Memory B cell (primary cell): ENCODE results near the gene FBN1.

Experiments
- ATAC-seq: fragments of 150-1000 bp; cut with Tn5 transposase; 2 replicates; pipeline ENCODE4 v1.10.0; 2021; ENCODE audit warnings: low read depth, mild to moderate bottlenecking, moderate library complexity
- DNase-seq, 2 donors: peaks; one replicate each; pipeline ENCODE4 v3.0.0; 2022; ENCODE audit warnings: low spot score in 2 of 2
- H3K27ac Mint-ChIP-seq: one replicate; pipeline ENCODE4 v1.8.0; 2022; ENCODE audit warnings: mild to moderate bottlenecking, moderate library complexity, mixed read lengths
- H3K27me3 Mint-ChIP-seq: one replicate; pipeline ENCODE4 v1.8.0; 2022; ENCODE audit warnings: mixed read lengths
- H3K36me3 Mint-ChIP-seq: one replicate; pipeline ENCODE4 v1.8.0; 2022; ENCODE audit warnings: mild to moderate bottlenecking, mixed read lengths
- H3K4me1 Mint-ChIP-seq: one replicate; pipeline ENCODE4 v1.8.0; 2022; ENCODE audit warnings: mixed read lengths
- H3K4me3 Mint-ChIP-seq: one replicate; pipeline ENCODE4 v1.8.0; 2022; ENCODE audit warnings: mild to moderate bottlenecking, moderate library complexity, mixed read lengths
- H3K9me3 Mint-ChIP-seq: one replicate; pipeline ENCODE4 v1.8.0; 2022; ENCODE audit warnings: mixed read lengths

The FBN1 gene

DNA sequence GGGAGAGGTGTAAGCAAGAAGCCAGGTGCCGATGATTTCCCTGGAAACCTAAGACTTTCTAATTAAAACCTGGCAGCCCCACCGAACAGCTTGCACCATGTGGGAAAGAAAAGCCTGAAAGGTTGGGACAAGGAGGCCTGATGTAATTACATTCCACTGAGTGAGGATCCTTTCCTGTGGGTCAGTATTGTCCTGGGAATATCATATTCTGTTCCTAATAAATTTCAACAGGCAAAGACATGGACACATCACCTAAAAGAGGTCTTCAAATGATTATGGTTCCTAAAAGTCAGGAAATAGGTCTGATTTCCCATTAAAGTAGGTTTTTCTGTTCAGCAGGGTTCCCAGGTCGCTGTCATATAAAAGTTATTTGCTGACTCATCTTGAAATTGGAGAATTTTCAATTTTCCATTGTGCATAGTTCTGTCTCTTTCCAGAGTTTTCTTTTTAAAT is 255.8 kb downstream of the FBN1 start:
- H3K9me3 Mint-ChIP-seq, result no peaks in the 10 kb centered on the region
- no peaks in the 10 kb centered on the region for H3K4me1 Mint-ChIP-seq
- ATAC-seq (no peak), DNase-seq (no peak)
- no peak overlapping the region for H3K4me3 Mint-ChIP-seq
- no peak overlapping the region for H3K27ac Mint-ChIP-seq
- no peaks in the 10 kb centered on the region for H3K36me3 Mint-ChIP-seq
- peaks cover 9% of the 10 kb centered on the region for H3K27me3 Mint-ChIP-seq

DNA sequence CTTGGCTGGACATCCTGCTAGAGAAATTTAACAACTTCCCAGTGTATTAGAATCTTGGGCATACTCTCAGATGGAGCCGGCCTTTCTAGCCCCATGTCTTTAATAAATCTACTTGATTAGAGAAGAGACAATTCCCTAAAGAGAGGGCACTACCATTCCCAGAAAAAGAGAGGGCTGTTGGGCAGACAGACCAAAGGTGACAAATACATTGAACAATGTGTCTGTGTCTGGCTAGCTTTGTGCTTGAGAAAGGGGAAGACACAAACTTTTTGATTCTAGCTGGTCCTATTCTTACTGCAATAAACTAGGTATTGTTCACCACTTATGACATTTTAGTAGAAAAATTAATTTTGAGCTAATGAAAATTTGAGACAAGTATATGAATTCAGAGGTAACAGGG is 256.6 kb downstream of the FBN1 start:
- Mint-ChIP-seq H3K36me3 (no peaks in the 10 kb centered on the region), H3K9me3 (no peaks in the 10 kb centered on the region), H3K4me1 (no peaks in the 10 kb centered on the region), H3K27ac (no peak overlapping the region), H3K4me3 (no peak overlapping the region), H3K27me3 (peaks cover 9% of the 10 kb centered on the region)
- DNase-seq, result no peak
- ATAC-seq, result no peak

DNA sequence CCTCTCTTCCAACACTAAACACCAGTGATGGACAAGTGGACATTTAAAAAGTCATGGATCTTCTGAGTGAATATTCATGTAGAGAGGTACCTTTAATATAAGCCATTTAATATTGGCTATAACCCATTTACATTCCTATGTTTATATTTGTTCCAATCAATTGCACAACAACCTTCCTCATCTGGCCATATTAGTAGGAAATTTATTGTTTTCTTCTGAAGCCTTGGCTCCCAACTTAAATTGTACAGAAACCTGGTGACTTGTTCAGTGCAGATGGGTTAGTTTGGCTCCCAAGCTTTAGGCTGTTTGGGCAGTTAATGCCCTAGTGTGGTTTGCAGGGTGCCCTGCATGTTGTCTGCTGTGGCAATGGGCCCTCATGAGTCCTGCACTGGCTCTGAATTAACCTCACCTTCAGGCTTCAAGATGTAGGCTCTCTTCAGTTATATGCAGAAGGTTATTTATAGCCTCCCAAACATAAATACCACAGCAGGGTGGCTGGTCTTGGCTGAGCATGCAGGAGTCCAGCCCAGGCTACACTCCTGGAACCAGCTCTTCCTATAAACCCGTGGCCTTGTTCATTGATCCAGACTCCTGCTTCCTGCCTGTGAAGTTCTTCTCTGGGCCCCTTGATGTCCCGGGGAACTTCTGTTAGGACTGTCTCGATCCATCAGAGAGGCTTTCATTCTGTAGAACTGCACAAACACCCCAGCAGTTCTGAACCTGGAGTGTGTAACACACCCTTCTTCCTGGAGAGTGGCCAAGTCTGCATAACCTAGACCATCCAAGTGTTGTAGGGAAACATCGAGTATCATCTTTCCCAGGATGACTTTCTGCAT is 257.3 kb downstream of the FBN1 start:
- ATAC-seq (no peak), DNase-seq (no peak)
- Mint-ChIP-seq H3K27ac (no peak overlapping the region), H3K27me3 (peaks cover 11% of the 10 kb centered on the region), H3K9me3 (no peaks in the 10 kb centered on the region), H3K36me3 (no peaks in the 10 kb centered on the region), H3K4me3 (no peak overlapping the region), H3K4me1 (no peaks in the 10 kb centered on the region)

DNA sequence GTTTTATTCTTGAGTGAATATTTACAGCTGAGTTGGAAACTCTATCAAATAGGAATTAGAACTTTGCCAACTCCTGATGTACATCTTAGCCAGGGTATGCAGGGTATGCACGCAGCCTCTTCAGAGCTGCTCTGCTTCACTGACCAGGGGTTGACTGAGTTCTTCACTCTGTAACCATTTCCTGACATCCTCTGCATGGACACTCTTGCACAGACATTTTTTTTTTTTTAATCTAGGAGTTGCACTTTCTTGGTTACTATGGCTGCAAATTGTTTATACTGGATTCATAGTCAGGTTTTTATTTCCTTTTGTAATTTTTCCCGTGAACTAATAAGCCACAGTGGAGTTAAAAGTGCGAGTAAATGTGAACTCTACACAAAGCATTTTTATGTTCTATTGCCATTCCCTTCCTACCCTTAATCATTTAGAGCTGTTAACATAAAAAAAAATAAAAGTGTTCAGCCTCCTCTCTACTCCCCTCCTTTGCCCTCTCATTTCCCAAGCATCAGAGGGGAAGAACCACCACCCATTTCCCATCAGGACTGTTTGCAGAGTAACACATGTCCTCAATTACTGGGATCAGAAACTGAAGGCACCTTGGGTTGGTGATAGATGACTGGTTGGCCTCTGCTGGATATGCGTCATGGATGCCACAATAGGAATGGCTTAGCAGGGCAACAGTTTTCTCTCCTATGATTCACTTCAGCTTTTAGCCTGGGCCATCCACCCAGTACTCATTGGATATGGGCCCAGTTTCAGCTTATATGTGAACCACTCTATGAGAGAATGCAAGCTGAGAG is 260.3 kb downstream of the FBN1 start:
- Mint-ChIP-seq H3K4me3 (no peak overlapping the region), H3K36me3 (no peaks in the 10 kb centered on the region), H3K9me3 (no peaks in the 10 kb centered on the region), H3K27me3 (peaks cover 9% of the 10 kb centered on the region), H3K27ac (no peak overlapping the region), H3K4me1 (no peaks in the 10 kb centered on the region)
- ATAC-seq, result no peak
- DNase-seq, result no peak

DNA sequence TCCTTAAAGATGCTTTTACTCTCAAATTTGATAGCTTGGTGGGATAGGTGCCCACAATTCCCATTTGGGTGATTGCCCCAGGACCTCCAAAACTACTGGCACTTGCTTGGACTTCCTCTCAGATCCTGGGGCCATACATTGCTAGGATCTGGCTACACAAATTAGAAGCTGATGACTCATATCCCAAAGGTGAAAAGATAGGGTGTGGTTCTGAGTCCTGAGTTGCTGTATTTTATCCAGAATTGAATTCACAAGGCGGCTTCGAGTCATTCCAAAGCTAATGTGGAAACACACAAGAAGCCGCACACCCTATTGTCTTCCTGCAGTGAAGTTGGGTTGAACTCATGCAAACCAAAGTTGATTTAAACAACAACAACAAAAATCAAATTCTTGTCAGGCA is 260.9 kb downstream of the FBN1 start:
- no peak for ATAC-seq
- Mint-ChIP-seq H3K4me3 (no peak overlapping the region), H3K27me3 (peaks cover 9% of the 10 kb centered on the region), H3K9me3 (no peaks in the 10 kb centered on the region), H3K36me3 (no peaks in the 10 kb centered on the region), H3K27ac (no peak overlapping the region), H3K4me1 (no peaks in the 10 kb centered on the region)
- DNase-seq, result no peak

DNA sequence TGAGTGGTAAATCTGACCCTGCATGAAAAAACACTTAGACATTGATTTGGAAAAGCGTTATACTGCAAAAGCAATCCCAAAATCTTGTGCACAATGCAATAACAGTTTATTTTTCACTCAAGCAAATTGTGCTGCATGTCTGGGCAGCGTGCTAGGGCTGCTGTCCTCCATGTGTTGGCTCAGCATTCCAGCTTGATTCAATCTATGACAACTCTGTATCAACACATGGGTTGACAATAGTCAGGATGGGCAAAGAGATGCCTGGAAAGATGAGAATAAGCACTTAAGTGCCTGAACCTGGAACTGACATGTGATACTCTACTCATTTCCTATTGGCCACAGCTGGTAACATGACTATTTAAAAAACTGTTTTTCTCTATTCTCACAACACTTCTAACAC is 262.5 kb downstream of the FBN1 start:
- H3K4me3 Mint-ChIP-seq, result no peak overlapping the region
- no peak for DNase-seq

DNA sequence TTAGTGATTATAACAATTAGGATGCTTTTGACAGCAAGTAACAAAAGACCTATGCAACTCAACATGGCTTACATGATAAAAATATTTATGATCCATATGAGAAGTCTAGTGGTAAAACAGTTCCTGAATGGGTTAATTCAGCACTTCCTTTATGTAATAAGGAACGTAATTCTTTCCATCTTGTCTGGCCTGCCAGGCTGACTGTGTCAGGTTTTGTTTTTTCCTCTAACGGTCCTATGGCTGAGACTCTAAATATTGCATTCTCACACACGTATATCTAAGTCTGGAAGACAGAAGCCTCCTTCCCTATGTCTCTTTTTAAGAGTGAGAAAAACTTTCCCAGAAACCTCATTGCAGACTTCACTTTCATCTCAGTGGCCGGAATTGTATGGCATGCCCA is 263.6 kb downstream of the FBN1 start:
- Mint-ChIP-seq H3K4me3 (no peak overlapping the region), H3K9me3 (peaks cover 4% of the 10 kb centered on the region), H3K27ac (no peak overlapping the region), H3K4me1 (no peaks in the 10 kb centered on the region), H3K27me3 (peaks cover 12% of the 10 kb centered on the region), H3K36me3 (no peaks in the 10 kb centered on the region)
- ATAC-seq (no peak), DNase-seq (no peak)

More for the DNA sequence above, 262.5 kb downstream of the FBN1 start:
- H3K9me3 Mint-ChIP-seq, result no peaks in the 10 kb centered on the region
- no peak for ATAC-seq
- H3K27me3 Mint-ChIP-seq, result peaks cover 12% of the 10 kb centered on the region
- H3K36me3 Mint-ChIP-seq, result no peaks in the 10 kb centered on the region
- no peak overlapping the region for H3K27ac Mint-ChIP-seq
- H3K4me1 Mint-ChIP-seq, result no peaks in the 10 kb centered on the region

DNA sequence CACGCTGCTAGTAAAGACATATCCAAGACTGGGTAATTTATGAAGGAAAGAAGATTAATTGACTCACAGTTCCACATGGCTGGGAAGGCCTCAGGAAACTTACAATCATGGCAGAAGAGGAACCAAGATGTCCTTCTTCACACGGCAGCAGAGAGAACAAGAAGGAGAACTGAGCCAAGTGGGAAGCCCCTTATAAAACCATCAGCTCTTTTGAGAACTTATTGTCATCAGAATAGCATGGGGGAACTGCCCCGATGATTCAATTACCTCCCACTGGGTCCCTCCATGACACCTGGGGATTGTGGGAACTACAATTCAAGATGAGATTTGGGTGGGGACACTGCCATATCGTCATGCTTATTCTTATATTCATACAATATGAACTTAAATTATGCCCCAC is 265.3 kb downstream of the FBN1 start:
- Mint-ChIP-seq H3K36me3 (no peaks in the 10 kb centered on the region), H3K27ac (no peak overlapping the region), H3K4me3 (no peak overlapping the region), H3K4me1 (no peaks in the 10 kb centered on the region), H3K9me3 (peaks cover 6% of the 10 kb centered on the region), H3K27me3 (peaks cover 16% of the 10 kb centered on the region)
- ATAC-seq (no peak), DNase-seq (no peak)

DNA sequence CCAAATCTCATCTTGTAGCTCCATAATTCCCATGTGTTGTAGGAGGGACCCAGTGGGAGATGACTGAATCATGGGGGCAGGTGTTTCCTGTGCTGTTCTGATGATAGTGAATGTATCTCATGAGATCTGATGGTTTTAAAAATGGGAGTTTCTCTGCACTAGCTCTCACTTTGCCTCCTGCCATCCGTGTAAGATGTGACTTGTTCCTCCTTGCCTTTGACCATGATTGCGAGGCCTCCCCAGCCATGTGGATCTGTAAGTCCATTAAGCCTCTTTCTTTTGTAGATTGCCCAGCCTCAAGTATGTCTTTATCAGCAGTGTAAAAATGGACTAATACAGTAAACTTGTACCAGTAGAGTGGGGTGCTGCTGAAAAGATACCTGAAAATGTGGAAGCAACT is 269.7 kb downstream of the FBN1 start:
- Mint-ChIP-seq H3K4me1 (no peaks in the 10 kb centered on the region), H3K4me3 (no peak overlapping the region), H3K27ac (no peak overlapping the region), H3K36me3 (no peaks in the 10 kb centered on the region), H3K27me3 (peaks cover 22% of the 10 kb centered on the region), H3K9me3 (peaks cover 6% of the 10 kb centered on the region)
- DNase-seq, result no peak
- ATAC-seq, result no peak

DNA sequence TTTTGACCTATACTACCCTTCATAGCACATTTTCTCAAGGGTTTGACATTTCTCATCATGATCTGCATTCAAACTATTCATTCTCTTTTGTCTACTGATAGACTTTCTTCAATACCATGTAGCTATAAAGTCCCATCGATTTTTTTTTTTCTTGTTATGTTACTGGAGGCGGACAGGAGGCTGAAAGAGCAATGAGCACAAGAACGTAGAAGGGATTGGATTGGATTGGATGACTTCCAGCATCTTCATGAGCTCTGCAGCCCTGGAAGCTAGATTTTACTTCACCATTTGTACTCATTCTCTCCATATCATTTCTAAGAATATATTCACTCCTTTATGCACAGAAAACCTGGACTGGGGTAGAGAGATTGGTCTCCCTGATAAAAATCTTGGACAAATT is 271.0 kb downstream of the FBN1 start:
- no peak overlapping the region for H3K27ac Mint-ChIP-seq
- peaks cover 23% of the 10 kb centered on the region for H3K27me3 Mint-ChIP-seq
- no peaks in the 10 kb centered on the region for H3K4me1 Mint-ChIP-seq
- H3K9me3 Mint-ChIP-seq, result peaks cover 6% of the 10 kb centered on the region
- no peaks in the 10 kb centered on the region for H3K36me3 Mint-ChIP-seq
- DNase-seq, result no peak
- no peak for ATAC-seq
- H3K4me3 Mint-ChIP-seq, result no peak overlapping the region

DNA sequence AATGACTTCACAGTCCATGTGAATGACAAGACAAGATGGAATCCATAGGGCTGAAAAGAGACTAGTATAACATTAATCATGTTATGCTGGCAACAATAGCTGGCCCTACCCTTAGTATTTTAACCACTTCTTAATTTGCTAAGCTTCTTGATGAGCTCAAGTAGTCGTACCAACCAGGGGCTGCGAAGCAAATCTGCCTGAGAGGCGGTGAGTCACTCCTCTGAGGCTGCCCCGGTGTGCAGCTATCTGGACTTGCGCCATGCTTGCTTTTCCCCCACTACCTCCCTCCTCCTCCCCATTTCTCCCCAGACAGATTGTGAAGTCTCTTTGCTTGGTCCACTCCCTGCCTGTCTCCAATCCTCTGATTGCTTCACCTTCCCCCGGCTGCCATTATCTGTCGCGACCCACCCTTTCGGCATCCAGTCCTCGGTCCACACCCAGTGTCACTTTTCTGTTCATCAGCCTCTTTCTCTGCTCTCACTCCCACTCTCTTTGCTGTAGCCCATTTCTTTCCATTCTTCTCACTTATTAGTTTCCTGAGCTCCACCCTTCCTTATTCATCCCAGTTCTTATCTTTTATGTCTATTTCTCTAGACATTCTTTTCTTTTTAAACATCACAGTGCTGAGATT is 271.6 kb downstream of the FBN1 start:
- Mint-ChIP-seq H3K27ac (no peak overlapping the region), H3K4me3 (no peak overlapping the region), H3K27me3 (peaks cover 25% of the 10 kb centered on the region), H3K36me3 (no peaks in the 10 kb centered on the region), H3K9me3 (peaks cover 6% of the 10 kb centered on the region), H3K4me1 (no peaks in the 10 kb centered on the region)
- no peak for DNase-seq
- no peak for ATAC-seq

DNA sequence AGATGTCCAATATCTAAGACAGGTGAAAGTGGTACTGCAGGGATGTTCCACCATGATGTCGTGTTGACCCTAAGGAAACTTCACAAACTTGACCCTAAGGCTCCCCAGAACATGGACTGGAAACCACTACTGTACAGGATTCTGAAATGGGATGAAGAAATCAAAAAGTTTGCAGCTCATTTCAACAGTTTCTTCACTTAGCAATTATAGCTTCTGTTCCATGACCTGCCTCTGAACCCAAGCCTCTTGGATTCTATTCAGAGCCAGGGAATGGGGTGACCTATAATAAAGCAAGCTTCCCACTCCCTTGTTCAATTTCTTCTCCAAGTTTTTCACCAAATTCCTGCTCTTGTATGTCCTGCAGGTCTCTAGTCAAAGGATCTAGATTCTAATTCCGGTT is 273.5 kb downstream of the FBN1 start:
- Mint-ChIP-seq H3K27me3 (peaks cover 26% of the 10 kb centered on the region), H3K9me3 (peaks cover 2% of the 10 kb centered on the region), H3K36me3 (no peaks in the 10 kb centered on the region), H3K4me1 (no peaks in the 10 kb centered on the region), H3K27ac (no peak overlapping the region), H3K4me3 (no peak overlapping the region)
- DNase-seq (no peak), ATAC-seq (no peak)

DNA sequence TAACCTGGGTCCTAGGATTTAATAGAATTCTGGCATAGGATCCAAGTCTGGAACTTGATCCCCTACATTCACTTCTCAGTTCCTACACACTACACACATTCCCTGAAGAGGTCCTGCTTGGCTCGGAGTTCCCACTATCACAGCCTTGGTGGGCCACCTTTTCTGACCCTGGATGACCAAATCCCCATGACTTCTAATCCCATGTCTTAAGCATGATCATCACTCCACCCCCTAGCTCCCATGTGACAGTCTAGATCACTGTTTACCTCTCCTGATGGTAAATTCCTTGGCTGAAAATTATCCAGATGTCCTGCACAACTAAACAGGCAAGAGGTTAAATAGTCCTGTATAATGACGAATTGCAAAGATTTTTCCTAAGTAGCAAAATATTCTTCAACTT is 274.0 kb downstream of the FBN1 start:
- DNase-seq (no peak), ATAC-seq (no peak)
- Mint-ChIP-seq H3K27me3 (peaks cover 26% of the 10 kb centered on the region), H3K4me1 (no peaks in the 10 kb centered on the region), H3K9me3 (peaks cover 2% of the 10 kb centered on the region), H3K4me3 (no peak overlapping the region), H3K27ac (no peak overlapping the region), H3K36me3 (no peaks in the 10 kb centered on the region)

DNA sequence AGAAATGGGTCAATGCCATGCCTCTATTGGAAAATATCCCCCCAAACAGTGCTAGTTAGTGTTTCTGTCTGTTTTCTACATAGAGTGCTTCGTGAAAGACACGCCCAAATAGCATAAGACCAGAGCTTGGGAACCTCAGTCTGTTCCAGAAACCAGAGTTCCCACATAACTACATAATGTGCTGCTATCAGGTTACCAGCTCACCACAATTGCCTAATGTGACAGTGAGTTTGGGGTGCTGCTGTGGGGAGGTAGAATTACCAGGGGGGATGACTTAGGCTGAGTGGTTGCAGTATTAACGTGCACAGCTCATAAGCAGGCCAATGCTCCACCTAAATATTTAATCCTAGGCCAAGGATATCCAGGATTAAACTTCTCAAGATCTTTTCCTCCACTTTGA is 275.0 kb downstream of the FBN1 start:
- no peak overlapping the region for H3K27ac Mint-ChIP-seq
- H3K4me3 Mint-ChIP-seq, result no peak overlapping the region
- no peaks in the 10 kb centered on the region for H3K9me3 Mint-ChIP-seq
- no peaks in the 10 kb centered on the region for H3K36me3 Mint-ChIP-seq
- DNase-seq (no peak), ATAC-seq (no peak)
- peaks cover 18% of the 10 kb centered on the region for H3K27me3 Mint-ChIP-seq
- H3K4me1 Mint-ChIP-seq, result no peaks in the 10 kb centered on the region
